NK-92 (cell line): ENCODE data around the gene AGAP1.

Source experiments
- DNase-seq: peaks from one replicate; lab custom pipeline; 2025; ENCODE audit not compliant: unreplicated experiment; lab: John Stamatoyannopoulos, UW

AGAP1 gene

DNA sequence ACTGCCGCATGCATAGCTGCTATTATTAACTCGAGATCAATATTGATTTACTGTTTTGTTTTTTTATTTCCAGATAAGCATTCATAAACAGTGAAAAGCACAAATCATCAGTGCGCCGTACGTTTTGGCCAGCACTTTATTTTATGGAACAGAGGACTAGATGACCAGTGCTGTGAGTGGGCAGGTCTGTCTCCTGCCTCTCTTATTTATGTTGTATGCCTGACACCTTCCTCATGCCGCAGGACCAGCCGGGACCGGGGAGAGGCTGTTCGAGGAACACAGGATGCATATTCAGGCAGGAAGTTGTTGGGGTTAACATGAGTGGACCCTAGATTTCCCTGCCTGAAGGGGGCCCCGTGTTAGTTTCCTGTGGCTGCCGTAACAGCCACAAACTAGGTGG, 72.6 kb downstream of the AGAP1 start:
- no peak for DNase-seq

DNA sequence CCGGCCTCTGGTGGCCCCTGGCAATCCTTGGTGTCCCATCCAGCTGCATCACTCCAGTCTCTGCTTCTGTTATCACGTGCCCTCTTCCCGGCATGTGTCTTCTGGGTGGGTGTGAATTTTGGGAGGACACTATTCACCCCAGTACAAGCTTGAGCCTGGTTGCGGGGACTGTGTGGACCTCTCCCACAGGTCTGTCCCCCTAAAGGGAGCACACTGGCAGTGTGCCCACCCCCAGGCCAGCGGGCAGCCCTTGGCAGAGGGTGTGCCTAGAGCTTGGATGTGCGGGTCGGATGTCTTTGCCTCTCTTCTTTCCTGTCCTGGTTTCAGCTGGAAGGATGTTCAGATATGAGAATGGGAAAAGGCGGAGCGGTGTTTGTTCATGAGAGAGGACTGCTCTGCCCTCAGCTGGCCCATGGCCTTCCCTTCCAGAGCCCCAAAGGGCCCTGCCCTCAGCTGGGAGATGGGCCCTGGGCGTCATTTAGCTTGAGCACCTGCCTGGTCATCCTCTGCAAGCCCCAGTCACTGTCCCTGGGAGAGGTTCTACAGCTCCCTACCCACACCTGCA, 73.2 kb downstream of the AGAP1 start:
- no peak for DNase-seq

DNA sequence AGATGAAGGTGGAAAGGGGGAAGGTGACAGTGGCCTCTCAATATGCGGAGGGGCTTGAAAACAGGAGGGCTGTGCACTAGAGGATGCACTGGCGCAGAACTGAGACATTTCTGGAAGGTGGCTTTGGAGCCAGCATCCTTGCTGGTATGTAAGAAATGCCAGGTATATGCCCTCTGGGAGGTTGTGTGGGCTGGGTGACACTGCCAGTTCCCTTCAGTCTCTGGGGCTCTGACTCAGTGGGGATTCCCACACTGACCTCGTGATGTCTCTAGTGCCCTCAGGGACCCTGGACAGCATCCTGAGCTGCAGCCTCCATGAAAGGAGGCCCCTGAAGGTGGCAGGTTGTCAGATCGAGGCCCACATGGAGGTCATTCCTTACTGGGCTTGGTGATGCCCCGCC, 74.0 kb downstream of the AGAP1 start:
- no peak for DNase-seq

DNA sequence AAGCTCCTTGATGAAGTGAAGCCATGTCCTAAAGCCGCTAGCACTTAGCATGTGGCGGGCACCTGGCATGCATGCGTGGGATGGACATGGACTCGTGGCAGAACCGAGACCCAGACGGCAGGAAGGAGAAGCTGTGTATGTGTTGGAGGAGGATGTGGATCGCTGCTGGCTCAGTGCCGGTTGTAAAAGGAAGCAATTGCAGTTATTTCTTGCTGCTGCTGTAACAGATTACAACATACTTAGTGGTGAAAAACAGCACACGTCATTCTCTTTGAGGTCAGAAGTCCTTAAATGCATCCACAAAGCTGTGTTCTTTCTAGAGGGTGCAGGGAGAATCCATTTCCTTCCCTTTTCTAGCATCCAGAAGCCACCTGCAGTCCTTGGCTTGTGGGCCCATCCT, 74.6 kb downstream of the AGAP1 start:
- no peak for DNase-seq

DNA sequence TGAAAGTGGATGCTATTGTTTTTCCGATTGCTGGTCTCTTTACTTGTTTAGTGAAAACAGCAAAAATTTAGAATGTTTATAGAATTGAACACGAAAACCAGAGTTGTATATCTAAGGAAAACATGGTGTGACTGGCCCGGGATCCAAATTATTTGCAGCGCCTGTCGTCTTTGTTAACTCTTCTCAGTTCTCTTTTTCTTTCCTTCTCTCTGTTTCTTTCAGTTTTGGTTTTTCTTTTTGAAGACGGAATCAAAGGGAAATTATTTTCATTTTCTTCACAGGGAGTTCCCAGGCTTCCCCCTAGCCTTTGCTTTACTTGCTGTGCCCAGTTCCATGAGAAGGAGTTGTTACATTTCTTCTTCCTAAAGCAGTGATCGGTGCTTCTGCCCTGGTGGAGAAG, 76.0 kb downstream of the AGAP1 start:
- DNase-seq: no peak

DNA sequence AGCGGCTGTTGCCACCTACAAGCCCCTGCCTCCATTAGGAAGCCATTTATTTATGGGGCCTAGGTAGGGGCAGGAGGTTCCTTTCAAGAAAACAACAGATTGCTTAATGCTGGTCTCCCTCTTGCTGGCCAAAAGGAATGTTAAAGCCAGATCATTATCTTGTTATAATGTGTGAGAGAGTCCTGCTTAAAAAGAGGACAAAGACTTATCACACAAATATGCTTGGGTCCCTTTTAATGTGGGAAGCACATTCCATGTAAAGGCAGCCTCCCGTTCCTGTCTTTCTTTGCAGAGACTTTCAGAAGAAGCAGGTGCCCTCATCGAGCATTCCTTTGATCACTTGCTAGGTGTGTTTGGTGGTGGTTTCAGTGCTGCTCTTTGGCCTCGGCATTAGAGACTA, 76.4 kb downstream of the AGAP1 start:
- no peak for DNase-seq

DNA sequence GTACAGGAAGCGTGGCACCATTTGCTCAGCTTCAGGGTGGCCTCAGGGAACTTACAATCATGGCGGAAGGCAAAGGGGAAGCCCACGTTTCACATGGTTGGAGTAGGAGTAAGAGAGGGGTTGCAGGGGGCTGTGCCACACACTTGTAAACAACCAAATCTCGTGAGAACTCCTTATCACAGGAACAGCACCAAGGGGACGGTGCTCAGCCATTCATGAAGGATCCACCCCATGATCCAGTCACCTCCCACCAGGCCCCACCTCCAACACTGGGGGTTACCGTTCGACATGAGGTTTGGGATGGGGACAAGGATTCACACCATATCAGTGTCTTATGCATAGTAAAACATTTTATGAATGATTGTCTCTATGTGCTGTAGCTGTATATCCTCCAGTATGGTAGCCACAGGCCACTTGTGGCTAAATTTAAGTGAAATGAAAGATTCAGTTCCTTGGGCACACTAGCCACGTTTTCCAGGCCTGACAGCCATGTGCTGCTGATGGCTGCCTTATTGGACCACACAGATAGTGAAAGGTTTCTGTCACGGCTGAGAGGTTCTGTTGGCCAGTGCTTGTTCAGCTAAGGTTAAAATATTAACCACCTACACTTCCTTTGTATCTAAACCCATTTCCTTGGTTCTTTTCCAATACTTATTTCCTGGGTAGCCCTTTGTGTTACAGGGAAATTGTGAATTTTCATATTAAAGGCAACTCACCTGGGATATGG, 77.3 kb downstream of the AGAP1 start:
- DNase-seq: no peak

DNA sequence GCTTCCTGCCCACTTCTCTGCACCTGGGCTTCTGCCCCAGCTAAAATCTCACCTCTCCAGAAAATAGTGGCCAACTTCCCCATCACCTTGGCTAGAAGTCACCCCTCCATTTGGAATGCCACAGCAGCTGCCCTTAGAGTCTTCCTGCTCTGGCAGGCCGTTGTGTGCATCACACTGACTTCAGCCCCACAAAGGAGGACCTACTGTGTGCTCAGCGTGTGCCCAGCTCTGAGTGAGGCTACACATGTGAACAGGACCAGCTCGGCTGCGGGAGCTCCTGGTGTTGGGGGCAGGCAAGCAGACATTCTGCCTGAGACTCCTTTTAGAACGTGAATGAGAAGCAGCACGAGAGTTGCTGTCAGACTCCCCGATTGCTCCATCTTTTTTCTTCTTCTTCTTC, 78.7 kb downstream of the AGAP1 start:
- no peak for DNase-seq

DNA sequence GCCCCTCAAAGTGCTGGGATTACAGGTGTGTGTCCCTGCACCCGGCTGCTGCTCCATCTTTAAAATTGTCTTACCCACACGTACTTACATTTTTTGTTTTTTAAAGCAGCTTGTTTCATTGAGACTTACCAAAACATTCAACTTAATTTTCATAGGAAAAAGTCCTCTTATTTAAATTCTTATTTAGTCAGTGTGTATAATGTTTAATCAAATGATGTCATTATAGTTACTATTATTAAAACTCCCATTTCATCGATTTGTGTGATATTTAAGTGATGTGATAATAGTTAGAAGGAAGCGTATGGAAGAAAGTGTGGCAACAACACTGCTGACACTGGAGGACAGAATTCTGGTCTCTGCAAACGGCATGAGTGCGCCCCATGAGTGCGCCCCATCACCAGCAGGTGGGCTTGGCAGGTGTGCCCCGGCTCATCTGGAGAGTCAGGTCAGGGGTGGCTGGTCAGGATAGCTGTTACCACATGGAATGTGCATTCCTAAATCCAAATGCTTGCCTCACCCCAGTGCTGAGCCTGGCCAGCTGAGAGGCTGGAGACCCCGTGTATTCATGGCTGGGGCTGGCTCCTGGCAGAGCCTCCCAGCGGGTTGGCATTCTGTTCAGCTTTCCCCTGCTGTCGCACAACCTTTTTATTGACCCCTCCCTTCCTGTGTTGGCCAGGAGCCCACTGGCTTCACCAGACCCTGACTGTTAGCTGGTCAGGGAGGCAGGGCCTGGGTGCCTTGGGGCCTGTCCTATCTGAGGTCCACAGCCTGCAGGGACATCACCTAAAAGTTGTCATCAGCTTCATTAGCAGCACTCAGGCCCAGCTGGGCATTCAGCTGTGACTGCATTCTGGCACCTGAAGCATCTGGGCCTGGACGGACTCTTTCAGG, 79.7 kb downstream of the AGAP1 start:
- DNase-seq: no peak

DNA sequence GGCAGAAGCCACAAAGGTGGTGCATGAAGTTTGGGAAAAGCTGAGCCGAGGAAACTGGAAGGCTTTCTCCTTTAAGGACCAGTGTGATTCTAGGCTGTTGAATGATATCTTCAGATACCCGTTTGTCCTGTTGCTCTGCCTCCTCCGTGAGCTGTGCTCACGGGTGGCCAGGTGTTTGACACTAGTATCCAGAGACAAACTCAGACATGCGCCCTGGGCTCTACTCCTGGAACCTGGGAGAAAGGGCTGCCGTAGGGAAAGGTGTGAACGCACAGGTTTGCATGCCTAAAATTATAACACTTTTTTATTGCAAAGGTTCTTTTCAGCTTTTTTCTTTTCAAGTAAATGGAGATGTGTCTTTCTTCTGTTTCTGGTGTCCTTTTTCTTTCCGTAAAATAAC, 81.6 kb downstream of the AGAP1 start:
- DNase-seq: no peak

DNA sequence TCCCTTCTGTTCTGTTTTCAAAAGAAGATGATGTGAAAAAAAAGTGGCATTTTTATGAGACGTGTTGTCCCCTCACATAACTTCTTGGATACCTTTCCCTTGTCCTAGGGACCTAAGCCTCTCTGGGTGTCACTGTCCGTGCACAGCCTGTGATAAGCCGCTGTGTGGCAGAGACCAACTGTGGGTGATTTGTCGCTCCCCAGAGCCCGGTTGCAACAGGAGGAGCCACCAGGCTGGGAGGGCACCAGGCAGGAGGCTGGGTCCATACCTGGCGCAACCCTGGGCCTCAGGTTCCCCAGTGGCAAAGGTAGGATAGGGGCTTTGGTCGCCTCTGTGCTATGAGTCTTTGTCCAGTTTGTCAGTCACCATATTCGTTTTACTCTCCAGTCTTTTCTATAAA, 82.1 kb downstream of the AGAP1 start:
- DNase-seq: no peak

DNA sequence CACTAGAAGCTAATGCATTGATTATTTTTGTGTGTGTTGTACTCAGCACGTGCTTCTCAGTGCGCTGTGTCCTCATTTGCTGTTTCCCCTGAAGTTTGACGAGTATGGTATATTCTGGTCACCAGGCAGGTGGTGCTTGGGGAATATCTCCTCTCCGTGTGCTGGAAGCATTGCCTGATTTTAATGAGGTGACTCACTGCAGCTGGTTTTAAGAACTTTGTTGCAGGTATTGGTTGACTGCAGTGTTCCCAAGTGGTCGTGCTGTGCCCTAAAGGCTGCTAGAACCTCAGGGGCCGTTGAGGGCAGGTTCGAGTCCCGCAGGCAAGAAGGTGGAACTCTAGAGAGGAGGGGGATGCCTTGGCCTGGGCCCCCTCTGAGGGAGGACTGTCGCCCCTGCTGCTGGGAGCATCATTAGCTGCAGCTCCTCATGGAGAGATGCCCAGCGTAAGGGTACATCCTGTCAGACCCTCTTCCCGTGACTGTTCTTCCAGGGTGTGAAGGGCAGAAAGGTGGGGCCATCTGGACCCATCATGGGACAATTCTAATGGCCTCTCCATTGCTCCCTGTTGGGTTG, 82.6 kb downstream of the AGAP1 start:
- DNase-seq: no peak

DNA sequence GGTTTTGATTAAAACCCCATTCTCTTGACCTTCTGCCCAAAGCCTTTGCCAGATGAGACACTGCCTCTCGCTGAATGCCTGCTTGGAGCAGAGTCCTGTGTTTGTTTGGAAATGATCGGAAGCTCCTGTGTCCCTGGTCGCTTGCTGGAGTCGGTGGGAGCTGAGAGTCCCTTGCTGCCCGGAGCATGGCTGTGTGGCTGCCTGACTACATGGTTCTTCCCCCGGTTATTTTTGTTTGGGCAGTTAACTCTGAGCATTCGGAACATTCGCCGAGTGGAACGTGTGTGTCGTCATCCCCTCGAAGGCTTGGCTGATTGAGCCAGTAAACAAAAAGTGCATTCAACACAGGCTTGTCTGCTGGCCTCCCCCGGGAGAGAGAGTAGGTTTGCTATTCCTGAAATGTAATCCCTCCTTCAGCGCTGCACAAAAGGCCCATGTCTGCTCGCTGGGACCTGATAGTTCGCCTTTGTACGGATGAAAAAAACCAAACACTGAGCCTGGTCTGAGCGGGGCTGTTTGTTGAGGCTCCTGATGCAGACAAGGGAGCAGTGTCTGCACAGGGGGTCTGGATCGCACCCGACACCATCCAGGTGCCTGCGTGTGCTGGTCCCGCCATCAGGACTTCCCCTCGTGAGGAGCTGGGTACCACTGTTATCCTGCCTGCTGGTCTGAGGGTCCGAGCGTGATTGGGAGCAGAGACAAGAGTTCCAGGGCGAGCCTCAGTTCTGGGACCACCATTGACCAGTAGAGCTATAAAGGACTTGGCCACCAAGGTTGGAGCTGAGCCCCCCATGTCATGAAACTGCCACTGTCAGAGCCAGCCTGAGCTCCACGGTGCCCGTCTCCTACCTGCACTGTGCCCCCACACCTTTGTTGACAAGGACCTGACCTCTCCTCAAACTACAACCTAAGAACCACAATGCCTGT, 83.8 kb downstream of the AGAP1 start:
- DNase-seq: no peak

DNA sequence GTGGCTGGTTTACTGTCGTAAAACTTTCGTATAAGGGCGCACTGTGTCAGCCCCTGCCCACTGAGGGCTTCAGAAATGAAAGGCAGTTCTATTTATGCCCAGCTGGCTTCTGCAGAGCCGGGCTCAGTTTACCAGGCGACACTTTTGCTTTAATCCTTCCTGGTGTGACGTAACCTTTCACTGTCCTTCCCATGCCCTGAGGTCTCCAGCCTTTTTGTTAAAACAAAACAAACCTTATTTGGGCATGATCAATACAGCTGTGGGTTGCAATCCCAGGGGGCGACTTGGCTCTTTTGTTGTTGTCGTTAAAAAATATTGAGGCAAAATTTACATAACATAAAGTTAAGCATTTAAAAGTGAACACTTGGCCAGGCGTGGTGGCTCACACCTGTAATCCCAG, 85.3 kb downstream of the AGAP1 start:
- no peak for DNase-seq

DNA sequence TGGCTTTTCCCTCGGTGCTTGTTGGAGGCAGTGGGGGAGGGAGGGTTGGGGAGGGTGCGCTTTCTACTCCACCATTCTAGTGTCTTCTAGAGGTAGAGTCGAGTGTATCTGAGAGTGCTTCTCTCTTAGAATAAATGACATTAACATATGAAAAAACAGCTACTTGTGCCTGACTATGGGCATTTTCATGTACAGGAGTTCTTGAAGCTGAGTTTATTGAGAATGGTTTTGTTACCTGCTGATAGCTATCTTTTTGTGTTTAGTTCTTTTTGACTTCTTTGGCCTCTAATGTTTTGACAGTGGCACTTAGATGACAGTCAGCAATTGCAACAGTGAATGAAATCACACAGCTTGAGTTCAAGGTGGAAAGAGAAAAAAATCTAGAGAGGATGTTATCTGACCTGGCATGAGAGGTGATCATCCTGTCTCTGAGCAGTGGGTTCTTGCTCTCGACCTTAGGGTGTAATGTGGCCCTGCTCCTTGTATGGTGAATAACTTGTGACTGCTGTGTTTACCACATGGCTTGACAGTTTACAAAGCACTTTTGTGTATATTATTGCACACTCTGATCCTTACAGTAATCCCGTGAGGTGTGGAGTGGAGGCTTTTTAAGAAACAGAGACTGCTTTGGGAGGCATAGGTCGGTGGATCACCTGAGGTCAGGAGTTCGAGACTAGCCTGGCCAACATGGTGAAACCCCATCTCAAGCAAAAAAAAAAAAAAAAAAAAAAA, 86.7 kb downstream of the AGAP1 start:
- DNase-seq: no peak

DNA sequence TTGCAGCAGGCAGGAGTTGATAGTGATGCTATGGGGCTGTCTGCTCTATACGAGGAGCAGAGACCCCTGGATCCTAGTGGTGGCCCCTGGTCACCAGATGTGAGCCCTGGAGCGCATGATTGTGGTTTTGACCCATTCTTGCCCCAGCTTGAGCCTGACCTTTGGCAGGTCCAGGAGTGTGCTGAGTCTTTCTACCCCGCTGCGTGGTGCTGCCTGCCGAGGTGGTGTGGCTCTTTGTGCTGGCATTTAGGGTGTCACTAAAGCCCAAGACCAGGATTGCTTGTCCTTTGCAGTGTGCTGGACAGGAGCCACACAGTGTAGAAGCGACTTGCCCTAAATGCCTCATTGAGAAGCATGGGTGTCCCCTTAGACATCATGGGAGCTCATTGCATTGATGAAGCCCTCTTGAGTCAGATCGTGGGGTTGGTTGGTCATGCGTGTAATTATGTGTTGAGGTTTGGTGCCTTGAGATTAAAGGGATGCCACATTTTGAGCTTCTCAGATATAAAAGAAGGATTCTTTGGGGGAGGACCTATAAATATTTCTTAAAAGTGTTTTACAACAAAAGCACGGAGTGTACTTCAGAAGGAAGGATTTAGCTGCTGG, 88.3 kb downstream of the AGAP1 start:
- no peak for DNase-seq

DNA sequence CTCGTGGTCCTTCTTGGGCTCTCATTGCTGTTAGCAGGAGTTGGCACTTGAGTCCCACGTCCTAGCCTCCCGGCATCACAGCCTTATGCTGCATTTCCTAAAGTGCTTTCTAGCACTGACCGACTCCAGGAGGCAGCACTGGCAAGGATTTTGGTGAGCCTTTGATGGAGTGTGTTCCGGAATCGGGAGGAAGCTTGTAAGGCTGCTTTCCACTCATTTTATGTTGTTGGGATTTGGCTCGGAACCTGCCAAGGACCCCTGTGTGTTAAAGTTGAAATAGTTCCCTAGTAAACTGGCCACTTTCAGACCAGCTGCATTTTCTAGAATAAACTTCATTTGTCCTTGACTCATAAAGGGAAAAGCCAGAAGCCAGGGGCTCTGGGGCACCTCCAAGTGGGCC, 88.9 kb downstream of the AGAP1 start:
- DNase-seq: no peak

DNA sequence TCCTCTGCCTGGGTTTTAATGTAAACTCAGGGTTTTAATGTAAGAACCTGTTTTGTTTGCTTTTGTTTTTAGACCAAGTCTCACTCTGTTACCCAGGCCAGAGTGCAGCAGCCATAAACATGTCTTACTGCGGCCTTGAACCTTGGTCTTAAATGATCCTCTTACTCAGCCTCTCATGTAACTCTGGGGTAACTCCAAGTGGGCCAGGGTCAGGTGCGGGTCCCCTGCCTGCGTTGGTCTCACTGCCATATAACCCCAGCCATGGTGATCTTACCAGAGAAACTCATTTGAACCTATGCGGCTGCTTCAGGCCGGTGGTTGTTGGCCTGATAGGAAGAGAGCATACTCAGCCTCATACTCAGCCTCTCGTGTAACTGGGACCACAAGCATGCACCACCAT, 89.3 kb downstream of the AGAP1 start:
- DNase-seq: no peak

DNA sequence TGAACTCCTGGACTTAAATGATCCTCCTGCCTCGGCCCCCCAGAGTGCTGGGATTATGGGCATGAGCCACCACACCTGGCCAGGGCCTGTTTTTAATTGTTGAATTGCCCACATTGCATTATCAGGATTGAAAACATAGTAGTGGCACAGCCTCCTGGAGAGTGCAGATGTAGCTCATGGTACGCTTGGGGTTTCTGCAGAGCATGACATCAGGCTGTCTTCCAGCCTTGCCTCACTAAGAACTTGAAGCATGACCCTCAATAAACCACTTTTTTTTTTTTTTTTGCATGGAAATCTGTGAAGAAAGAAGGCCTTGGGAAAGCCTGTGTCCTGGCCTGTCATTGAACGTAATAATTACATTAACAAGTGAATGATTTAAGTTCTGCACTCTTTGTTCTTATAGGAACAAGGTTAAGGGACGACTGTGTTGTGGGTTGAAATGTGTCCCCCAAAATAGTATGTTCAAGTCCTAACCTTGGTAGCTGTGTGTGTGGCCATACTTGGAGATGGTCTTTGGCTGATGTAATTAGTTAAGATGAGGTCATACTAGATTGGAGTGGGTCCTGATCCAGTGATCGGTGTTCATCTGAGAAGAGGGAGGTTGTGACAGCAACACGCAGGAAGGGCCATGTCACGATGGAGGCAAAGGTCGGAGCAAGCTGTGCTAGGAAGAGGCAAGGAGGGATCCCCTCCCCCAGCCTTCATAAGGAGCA, 90.2 kb downstream of the AGAP1 start:
- no peak for DNase-seq
